ENCODE data around the gene FRMD5. TPM values are rescaled to one million over a fixed set of nuclear protein-coding genes. Genes with fewer than 3 reads are reported as not detected.

The FRMD5 gene
- total and polyA plus RNA-seq, 2 experiments from 2014 or later: 5.9 to 10.1 TPM

DNA sequence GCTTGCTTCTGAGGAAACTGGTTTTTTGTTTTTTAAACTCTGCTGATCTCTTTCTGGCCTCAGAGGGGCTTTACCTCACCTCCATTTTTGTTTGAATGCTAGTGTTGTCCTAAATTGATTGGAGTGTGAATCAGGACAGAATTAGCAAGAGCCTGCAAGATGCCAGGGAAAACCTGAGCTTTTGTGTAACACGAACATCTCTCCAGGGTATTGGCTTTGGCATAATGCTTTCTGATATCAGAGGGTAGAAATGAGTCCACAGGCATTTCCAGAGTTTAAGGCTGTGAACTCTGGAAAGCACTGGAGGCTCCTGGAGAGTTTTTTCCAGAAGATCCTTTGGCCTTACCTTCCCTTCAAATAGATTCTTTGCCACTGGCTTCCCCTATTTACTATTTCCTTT, 281.1 kb downstream of the FRMD5 start:
- Histone ChIP-seq H3K79me2 (replicated peaks; ENCODE audit: insufficient read depth) (no peaks in the 10 kb centered on the region), H3K27me3 (ENCODE audit: insufficient read depth) (no peaks in the 10 kb centered on the region), H3K4me1 (ENCODE audit: insufficient read depth) (no peaks in the 10 kb centered on the region), H3F3A (replicated peaks; ENCODE audit: low read depth) (no peaks in the 10 kb centered on the region), H3K9me2 (ENCODE audit: insufficient read depth) (no peaks in the 10 kb centered on the region), H3K4me3 (no peak overlapping the region), H3K36me3 (ENCODE audit: insufficient read depth) (no peaks in the 10 kb centered on the region; the same call in 1 of the 2 replicates), H2AFZ (no peak overlapping the region), H3K27ac (ENCODE audit: low read depth) (no peak overlapping the region), H4K20me1 (replicated peaks; ENCODE audit: insufficient read depth) (no peaks in the 10 kb centered on the region; the same call in 1 of the 2 replicates), H3K4me2 (no peak overlapping the region)
- ATAC-seq (no peak), DNase-seq (ENCODE audit: low spot score) (no peak)
- TF ChIP-seq ZNF331 (CRISPR knock-in tag; IDR thresholded peaks at IDR 0.05; ENCODE audit: low read depth) (no peak), ETS1 (IDR thresholded peaks at IDR 0.05) (no peak), EZH2 (IDR thresholded peaks at IDR 0.05; ENCODE audit: low read depth, unreplicated experiment) (no peak), POLR2AphosphoS5 (IDR thresholded peaks at IDR 0.05; ENCODE audit: low read depth) (no peak), STAT1 (IDR thresholded peaks at IDR 0.05; ENCODE audit: unreplicated experiment) (no peak), NANOG (IDR thresholded peaks at IDR 0.05; ENCODE audit: borderline replicate concordance) (no peak), JUNB (IDR thresholded peaks at IDR 0.05; ENCODE audit: unreplicated experiment) (no peak), ZNF462 (CRISPR knock-in tag; IDR thresholded peaks at IDR 0.05) (no peak), CTCF (conservative IDR thresholded peaks at IDR 0.05; ENCODE audit: low read depth in 2 of 2) (no peak), EZH2phosphoT487 (IDR thresholded peaks at IDR 0.05; ENCODE audit: unreplicated experiment) (no peak), ZNF114 (CRISPR knock-in tag; IDR thresholded peaks at IDR 0.05) (no peak), CREB1 (CRISPR knock-in tag; IDR thresholded peaks at IDR 0.05; ENCODE audit: low read depth) (no peak)
- TF ChIP-seq, protein P1, sequence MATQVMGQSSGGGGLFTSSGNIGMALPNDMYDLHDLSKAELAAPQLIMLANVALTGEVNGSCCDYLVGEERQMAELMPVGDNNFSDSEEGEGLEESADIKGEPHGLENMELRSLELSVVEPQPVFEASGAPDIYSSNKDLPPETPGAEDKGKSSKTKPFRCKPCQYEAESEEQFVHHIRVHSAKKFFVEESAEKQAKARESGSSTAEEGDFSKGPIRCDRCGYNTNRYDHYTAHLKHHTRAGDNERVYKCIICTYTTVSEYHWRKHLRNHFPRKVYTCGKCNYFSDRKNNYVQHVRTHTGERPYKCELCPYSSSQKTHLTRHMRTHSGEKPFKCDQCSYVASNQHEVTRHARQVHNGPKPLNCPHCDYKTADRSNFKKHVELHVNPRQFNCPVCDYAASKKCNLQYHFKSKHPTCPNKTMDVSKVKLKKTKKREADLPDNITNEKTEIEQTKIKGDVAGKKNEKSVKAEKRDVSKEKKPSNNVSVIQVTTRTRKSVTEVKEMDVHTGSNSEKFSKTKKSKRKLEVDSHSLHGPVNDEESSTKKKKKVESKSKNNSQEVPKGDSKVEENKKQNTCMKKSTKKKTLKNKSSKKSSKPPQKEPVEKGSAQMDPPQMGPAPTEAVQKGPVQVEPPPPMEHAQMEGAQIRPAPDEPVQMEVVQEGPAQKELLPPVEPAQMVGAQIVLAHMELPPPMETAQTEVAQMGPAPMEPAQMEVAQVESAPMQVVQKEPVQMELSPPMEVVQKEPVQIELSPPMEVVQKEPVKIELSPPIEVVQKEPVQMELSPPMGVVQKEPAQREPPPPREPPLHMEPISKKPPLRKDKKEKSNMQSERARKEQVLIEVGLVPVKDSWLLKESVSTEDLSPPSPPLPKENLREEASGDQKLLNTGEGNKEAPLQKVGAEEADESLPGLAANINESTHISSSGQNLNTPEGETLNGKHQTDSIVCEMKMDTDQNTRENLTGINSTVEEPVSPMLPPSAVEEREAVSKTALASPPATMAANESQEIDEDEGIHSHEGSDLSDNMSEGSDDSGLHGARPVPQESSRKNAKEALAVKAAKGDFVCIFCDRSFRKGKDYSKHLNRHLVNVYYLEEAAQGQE (IDR thresholded peaks at IDR 0.05; ENCODE audit: unreplicated experiment): no peak
- H3K27ac Mint-ChIP-seq: no peak overlapping the region; the same call in 1 of the 2 replicates
- H3K36me3 Mint-ChIP-seq (ENCODE audit: low read depth): peaks cover 15% of the 10 kb centered on the region
- H3K4me3 Mint-ChIP-seq: no peak overlapping the region
- peaks cover 4% of the 10 kb centered on the region for H3K27me3 Mint-ChIP-seq (ENCODE audit: insufficient read depth, low read depth, poor library complexity)
- no peaks in the 10 kb centered on the region for H3K9me3 Mint-ChIP-seq
- peaks cover 8% of the 10 kb centered on the region; the same call in 2 of the 3 replicates for H3K4me1 Mint-ChIP-seq

Measured in GM23338 (cell line).